GM12875 (cell line): ENCODE data around the gene ACTL8.

Experiments
- H3K4me3 ChIP-seq: one replicate; pipeline ENCODE4 v1.5.1; 2011; ENCODE audit warnings: low read depth, low read length, control low read depth
- TF ChIP-seq, protein P1 (sequence below): IDR thresholded peaks from 2 replicates; pipeline ENCODE4 v1.5.1; 2011; ENCODE audit warnings: low read depth, mild to moderate bottlenecking, control low read depth, inconsistent platforms, low read length, moderate library complexity, borderline replicate concordance; ENCODE audit not compliant: insufficient read depth

The ACTL8 gene

GRCh38 chr1:17725811-17726582, 29.1 kb upstream of the ACTL8 start:
- H3K4me3 ChIP-seq, result no peak overlapping the region
- TF ChIP-seq, protein P1, sequence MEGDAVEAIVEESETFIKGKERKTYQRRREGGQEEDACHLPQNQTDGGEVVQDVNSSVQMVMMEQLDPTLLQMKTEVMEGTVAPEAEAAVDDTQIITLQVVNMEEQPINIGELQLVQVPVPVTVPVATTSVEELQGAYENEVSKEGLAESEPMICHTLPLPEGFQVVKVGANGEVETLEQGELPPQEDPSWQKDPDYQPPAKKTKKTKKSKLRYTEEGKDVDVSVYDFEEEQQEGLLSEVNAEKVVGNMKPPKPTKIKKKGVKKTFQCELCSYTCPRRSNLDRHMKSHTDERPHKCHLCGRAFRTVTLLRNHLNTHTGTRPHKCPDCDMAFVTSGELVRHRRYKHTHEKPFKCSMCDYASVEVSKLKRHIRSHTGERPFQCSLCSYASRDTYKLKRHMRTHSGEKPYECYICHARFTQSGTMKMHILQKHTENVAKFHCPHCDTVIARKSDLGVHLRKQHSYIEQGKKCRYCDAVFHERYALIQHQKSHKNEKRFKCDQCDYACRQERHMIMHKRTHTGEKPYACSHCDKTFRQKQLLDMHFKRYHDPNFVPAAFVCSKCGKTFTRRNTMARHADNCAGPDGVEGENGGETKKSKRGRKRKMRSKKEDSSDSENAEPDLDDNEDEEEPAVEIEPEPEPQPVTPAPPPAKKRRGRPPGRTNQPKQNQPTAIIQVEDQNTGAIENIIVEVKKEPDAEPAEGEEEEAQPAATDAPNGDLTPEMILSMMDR, result no peak

DNA sequence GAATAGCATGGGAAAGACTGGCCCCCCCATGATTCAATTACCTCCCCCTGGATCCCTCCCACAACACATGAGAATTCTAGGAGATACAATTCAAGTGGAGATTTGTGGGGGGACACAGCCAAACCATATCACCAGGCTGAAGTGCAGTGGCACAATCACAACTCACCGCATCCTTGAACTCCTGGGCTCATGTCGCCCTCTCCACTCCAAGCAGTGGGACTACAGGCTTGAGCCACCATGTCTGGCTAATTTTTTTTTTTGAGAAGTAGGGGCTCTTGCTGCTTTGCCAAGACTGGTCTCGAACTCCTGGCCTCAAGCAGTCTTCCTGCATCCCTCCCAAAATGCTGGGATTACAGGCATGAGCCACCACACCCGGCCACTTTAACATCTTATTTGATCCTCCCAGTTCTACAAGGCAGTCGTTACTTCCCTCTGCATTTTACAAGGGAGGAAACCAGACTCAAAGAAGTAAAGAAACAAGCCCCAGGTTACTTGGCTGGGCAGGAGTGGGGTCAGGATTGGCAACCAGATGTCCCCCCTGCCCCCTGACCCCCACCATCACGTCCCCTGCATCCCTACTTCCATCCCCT, 26.9 kb upstream of the ACTL8 start:
- no peak overlapping the region for H3K4me3 ChIP-seq
- TF ChIP-seq, protein P1, result no peak

DNA sequence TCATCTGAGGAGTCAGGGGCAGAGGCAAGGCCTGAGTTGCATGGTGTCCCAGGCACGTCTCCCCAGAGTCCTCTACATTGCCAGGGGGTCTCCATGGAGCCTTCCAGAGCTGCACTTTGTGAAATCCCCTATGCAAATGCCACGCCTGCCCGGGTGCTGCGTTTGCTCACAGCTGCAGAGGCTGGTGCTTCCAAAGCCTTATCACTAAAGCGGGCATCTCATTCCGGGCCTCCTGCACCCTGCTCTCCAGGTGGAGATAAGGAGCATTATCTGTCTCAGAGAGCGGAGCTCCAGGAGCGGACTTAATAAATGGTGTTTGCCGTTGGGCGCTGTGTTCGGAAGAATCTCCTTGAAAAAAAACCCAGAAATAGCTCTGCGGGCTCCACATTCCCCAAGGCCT, 25.9 kb upstream of the ACTL8 start:
- TF ChIP-seq, protein P1, result no peak
- H3K4me3 ChIP-seq, result no peak overlapping the region

GRCh38 chr1:17729909-17730308, 25.2 kb upstream of the ACTL8 start:
- H3K4me3 ChIP-seq, result no peak overlapping the region
- TF ChIP-seq, protein P1, result no peak

DNA sequence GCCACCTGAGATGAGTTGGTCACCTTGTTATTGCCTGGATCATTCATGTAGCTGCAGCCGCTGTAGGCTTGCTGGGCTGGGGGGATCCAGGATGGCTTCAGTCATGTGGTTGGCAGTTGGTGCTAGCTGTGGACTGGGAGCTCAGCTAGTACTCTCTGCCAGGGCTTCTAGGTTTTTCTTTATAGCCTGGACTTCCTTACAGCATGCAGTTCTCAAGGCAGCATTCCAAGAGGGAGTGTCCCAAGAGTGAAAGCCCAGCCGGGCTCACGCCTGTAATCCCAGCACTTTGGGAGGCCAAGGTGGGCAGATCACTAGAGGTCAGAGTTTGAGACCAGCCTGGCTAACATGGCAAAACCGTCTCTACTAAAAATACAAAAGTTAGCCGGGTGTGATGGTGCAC, 23.7 kb upstream of the ACTL8 start:
- no peak overlapping the region for H3K4me3 ChIP-seq
- TF ChIP-seq, protein P1, result no peak

- TF ChIP-seq, protein P1, result no peak
- no peak overlapping the region for H3K4me3 ChIP-seq
Observed at GRCh38 chr1:17732475-17732874, 22.7 kb upstream of the ACTL8 start.

GRCh38 chr1:17733661-17734060, 21.5 kb upstream of the ACTL8 start:
- TF ChIP-seq, protein P1, result no peak
- H3K4me3 ChIP-seq, result no peak overlapping the region
